MM.1S (cell line): ENCODE data around the gene ZNF575.
"Not testable (repeated sequence)": the region's sequence is repeated elsewhere in the genome, so short reads cannot be mapped to it uniquely, and the experiment has no call there.

Source experiments
- DNase-seq: peaks from one replicate; pipeline ENCODE4 v3.0.0-alpha.2; 2015
- H2AFZ ChIP-seq: fragments of 300-600 bp; sonication (generic); 2 replicates; pipeline ENCODE4 v1.6.0; 2016; ENCODE audit warnings: antibody characterized with exemption, low read length
- H3F3A ChIP-seq: fragments of 300-600 bp; sonication (generic); 2 replicates; pipeline ENCODE4 v1.6.1; 2016; ENCODE audit warnings: mild to moderate bottlenecking, antibody characterized with exemption, low read length, moderate library complexity, mixed read lengths; ENCODE audit not compliant: insufficient read depth
- H3K27ac ChIP-seq: fragments of 300-600 bp; sonication (generic); 2 replicates; pipeline ENCODE4 v1.5.1; 2016; ENCODE audit warnings: mild to moderate bottlenecking, low read length
- H3K27me3 ChIP-seq: fragments of 300-600 bp; sonication (generic); replicated peaks from 2 replicates; pipeline ENCODE4 v1.6.0; 2016; ENCODE audit warnings: low read length; ENCODE audit not compliant: insufficient read depth
- H3K36me3 ChIP-seq: fragments of 300-600 bp; sonication (generic); replicated peaks from 2 replicates; pipeline ENCODE4 v1.6.1; 2016; ENCODE audit warnings: mild to moderate bottlenecking, low read length, mixed read lengths; ENCODE audit not compliant: insufficient read depth
- H3K4me1 ChIP-seq: fragments of 300-600 bp; sonication (generic); 2 replicates; pipeline ENCODE4 v1.6.1; 2016; ENCODE audit warnings: low read length, mixed read lengths
- H3K4me2 ChIP-seq: fragments of 300-600 bp; sonication (generic); 2 replicates; pipeline ENCODE4 v1.6.0; 2016; ENCODE audit warnings: low read depth, low read length
- H3K4me3 ChIP-seq: fragments of 300-600 bp; sonication (generic); 2 replicates; pipeline ENCODE4 v1.5.1; 2016; ENCODE audit warnings: low read length, mixed read lengths
- H3K79me2 ChIP-seq: fragments of 300-600 bp; sonication (generic); 2 replicates; pipeline ENCODE4 v1.6.1; 2016; ENCODE audit warnings: mixed run types, low read length, mixed read lengths
- H3K9ac ChIP-seq: fragments of 300-600 bp; sonication (generic); 2 replicates; pipeline ENCODE4 v1.6.1; 2016; ENCODE audit warnings: low read length, mixed read lengths
- H3K9me2 ChIP-seq: fragments of 300-600 bp; sonication (generic); replicated peaks from 2 replicates; pipeline ENCODE4 v1.6.1; 2016; ENCODE audit warnings: mild to moderate bottlenecking, low read length, mixed read lengths; ENCODE audit not compliant: insufficient read depth
- H3K9me3 ChIP-seq: fragments of 300-600 bp; sonication (generic); replicated peaks from 2 replicates; pipeline ENCODE4 v1.6.1; 2016; ENCODE audit warnings: mild to moderate bottlenecking, low read length, mixed read lengths; ENCODE audit not compliant: insufficient read depth
- H4K20me1 ChIP-seq: fragments of 300-600 bp; sonication (generic); 2 replicates; pipeline ENCODE4 v1.6.1; 2016; ENCODE audit warnings: mild to moderate bottlenecking, low read length, moderate library complexity, mixed read lengths; ENCODE audit not compliant: insufficient read depth
- EZH2 ChIP-seq: fragments of 300-600 bp; sonication (generic); optimal IDR thresholded peaks from 2 replicates; pipeline ENCODE3; 2017; ENCODE audit warnings: low read depth, mild to moderate bottlenecking, antibody characterized with exemption, low read length, mixed read lengths
- EZH2phosphoT487 ChIP-seq: fragments of 300-600 bp; sonication (generic); IDR thresholded peaks from 2 replicates; pipeline ENCODE4 v1.6.1; 2018; ENCODE audit warnings: antibody characterized with exemption, low read length
- TF ChIP-seq, protein P1 (sequence below): fragments of 300-600 bp; sonication (generic); IDR thresholded peaks from 2 replicates; pipeline ENCODE4 v1.5.1; 2016; ENCODE audit warnings: antibody characterized with exemption, low read length, mixed read lengths

The ZNF575 gene

DNA sequence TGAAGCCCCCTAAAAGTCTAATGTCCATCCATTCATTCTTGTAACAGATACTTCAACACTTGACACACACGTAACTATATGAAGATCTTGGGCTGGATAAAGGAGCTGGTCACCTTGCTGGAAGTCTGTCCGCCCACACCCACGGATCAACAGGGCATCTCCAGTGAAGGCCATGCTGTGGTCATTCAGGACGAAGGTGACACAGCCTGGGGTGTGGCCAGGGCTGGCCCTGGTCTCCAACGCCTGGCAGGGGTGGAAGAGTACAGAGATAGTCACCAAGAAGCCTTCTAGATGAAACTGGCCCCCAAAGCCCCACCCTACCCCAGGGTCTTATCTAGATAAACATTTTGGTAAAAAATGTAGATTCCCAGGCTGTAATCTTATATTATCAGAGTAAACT lies 21.7 kb upstream of the ZNF575 start:
- H3K27me3 ChIP-seq, result no peaks in the 10 kb centered on the region
- no peak overlapping the region for H3K4me3 ChIP-seq
- no peak overlapping the region for H2AFZ ChIP-seq
- no peaks in the 10 kb centered on the region for H3K36me3 ChIP-seq
- H3K79me2 ChIP-seq, result no peaks in the 10 kb centered on the region
- no peak overlapping the region for H3K9ac ChIP-seq
- no peak overlapping the region for H3K4me2 ChIP-seq
- TF ChIP-seq EZH2phosphoT487 (no peak), EZH2 (no peak)
- TF ChIP-seq, protein P1, sequence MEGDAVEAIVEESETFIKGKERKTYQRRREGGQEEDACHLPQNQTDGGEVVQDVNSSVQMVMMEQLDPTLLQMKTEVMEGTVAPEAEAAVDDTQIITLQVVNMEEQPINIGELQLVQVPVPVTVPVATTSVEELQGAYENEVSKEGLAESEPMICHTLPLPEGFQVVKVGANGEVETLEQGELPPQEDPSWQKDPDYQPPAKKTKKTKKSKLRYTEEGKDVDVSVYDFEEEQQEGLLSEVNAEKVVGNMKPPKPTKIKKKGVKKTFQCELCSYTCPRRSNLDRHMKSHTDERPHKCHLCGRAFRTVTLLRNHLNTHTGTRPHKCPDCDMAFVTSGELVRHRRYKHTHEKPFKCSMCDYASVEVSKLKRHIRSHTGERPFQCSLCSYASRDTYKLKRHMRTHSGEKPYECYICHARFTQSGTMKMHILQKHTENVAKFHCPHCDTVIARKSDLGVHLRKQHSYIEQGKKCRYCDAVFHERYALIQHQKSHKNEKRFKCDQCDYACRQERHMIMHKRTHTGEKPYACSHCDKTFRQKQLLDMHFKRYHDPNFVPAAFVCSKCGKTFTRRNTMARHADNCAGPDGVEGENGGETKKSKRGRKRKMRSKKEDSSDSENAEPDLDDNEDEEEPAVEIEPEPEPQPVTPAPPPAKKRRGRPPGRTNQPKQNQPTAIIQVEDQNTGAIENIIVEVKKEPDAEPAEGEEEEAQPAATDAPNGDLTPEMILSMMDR, result no peak
- H3F3A ChIP-seq, result no peaks in the 10 kb centered on the region
- DNase-seq, result no peak
- no peaks in the 10 kb centered on the region for H3K4me1 ChIP-seq
- no peaks in the 10 kb centered on the region for H4K20me1 ChIP-seq
- H3K9me2 ChIP-seq, result no peaks in the 10 kb centered on the region
- H3K27ac ChIP-seq, result no peak overlapping the region
- H3K9me3 ChIP-seq, result no peaks in the 10 kb centered on the region

DNA sequence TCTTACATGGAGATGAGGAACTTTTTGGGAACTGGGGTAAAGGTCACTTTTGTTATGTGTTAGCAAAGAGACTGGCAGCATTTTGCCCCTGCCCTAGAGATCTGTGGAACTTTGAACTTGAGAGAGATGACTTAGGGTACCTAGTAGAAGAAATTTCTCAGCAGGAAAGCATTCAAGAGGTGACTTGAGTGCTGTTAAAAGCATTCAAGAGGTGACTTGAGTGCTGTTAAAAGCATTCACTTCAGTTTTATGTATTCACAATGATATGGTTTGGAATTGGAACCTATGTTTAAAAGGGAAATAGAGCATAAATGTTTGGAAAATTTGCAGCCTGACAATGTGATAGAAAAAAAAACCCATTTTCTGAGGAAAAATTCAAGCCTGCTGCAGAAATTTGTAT lies 20.6 kb upstream of the ZNF575 start:
- DNase-seq, H3K4me3 ChIP-seq, H3K4me1 ChIP-seq, H3K27ac ChIP-seq, H3F3A ChIP-seq, H3K4me2 ChIP-seq, H2AFZ ChIP-seq, H3K9ac ChIP-seq, H4K20me1 ChIP-seq, H3K27me3 ChIP-seq, H3K36me3 ChIP-seq, H3K79me2 ChIP-seq, H3K9me3 ChIP-seq, H3K9me2 ChIP-seq: not testable (repeated sequence)

DNA sequence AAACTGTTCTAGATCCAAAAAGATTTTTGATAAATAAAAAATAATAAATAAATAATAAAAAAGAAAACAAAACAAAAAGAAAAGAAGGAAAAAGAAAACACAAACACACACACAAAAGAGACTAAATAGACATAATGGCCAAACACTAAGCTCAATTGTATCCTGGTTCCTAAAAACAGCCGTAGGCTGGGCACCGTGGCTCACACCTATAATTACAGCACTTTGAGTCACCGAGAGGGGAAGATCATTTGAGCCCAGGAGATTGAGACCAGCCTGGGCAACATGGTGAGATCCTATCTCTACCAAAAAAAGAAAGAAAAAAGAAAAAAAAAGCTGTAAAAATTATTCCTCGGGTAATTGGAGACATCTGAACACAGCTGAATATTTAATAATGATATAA lies 14.9 kb upstream of the ZNF575 start:
- Histone ChIP-seq H4K20me1 (no peaks in the 10 kb centered on the region), H3K4me2 (no peak overlapping the region)

DNA sequence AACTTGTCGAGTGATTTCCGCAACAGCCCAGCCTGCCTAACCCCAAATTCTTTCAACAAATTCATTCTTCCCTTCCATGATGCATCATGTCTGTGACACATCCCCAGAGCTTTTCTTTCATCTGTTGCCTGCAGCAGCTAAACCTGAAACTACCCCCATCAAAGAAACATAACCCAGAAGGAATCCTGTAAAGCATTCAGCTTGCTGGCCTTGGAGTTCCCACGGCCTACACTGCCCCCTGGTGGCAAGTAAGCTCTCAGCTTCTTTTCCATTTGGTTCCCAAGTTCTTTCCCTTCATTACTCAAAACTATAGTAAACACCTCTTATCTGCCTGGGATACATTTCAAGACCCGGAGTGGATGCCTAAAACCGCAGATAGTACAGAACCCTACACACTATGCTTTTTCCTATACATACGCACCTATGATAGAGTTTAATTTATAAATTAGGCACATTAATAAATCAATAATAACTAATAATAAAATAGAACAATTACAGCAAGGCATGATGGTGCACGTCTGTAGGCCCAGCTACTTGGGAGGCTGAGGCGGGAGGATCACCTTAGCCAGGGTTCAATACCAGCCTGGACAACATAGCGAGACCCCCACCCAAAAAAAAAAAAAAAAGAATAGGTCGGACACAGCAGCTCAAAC lies 13.4 kb upstream of the ZNF575 start:
- no peaks in the 10 kb centered on the region for H3K27me3 ChIP-seq
- H3K9me3 ChIP-seq, result no peaks in the 10 kb centered on the region
- H3F3A ChIP-seq, result no peaks in the 10 kb centered on the region
- H4K20me1 ChIP-seq, result no peaks in the 10 kb centered on the region
- no peaks in the 10 kb centered on the region for H3K9me2 ChIP-seq
- no peak overlapping the region for H3K4me2 ChIP-seq
- H3K9ac ChIP-seq, result no peak overlapping the region
- no peaks in the 10 kb centered on the region for H3K36me3 ChIP-seq
- H3K79me2 ChIP-seq, result no peaks in the 10 kb centered on the region
- H3K27ac ChIP-seq, result no peak overlapping the region
- no peaks in the 10 kb centered on the region for H3K4me1 ChIP-seq
- peak; percentile 72 for DNase-seq
- no peak overlapping the region for H3K4me3 ChIP-seq
- no peak overlapping the region for H2AFZ ChIP-seq
- no peak for TF ChIP-seq EZH2
- TF ChIP-seq, protein P1, result peak; percentile 94

More for the DNA sequence above, 14.9 kb upstream of the ZNF575 start:
- H3K27ac ChIP-seq, result no peak overlapping the region
- no peaks in the 10 kb centered on the region for H3K79me2 ChIP-seq
- no peaks in the 10 kb centered on the region for H3K36me3 ChIP-seq
- no peaks in the 10 kb centered on the region for H3K27me3 ChIP-seq
- no peak overlapping the region for H2AFZ ChIP-seq
- H3K4me1 ChIP-seq, result no peaks in the 10 kb centered on the region
- H3K4me3 ChIP-seq, result no peak overlapping the region
- no peaks in the 10 kb centered on the region for H3K9me2 ChIP-seq
- no peak overlapping the region for H3K9ac ChIP-seq
- no peaks in the 10 kb centered on the region for H3F3A ChIP-seq
- DNase-seq, result no peak
- TF ChIP-seq EZH2phosphoT487, result no peak
- no peak for TF ChIP-seq EZH2
- TF ChIP-seq, protein P1, result no peak
- no peaks in the 10 kb centered on the region for H3K9me3 ChIP-seq
